RPMI7951 (cell line): ENCODE data around the gene MYH6. TPM values are rescaled to one million over a fixed set of nuclear protein-coding genes. Genes with fewer than 3 reads are reported as not detected.
"Not testable (repeated sequence)": the region's sequence is repeated elsewhere in the genome, so short reads cannot be mapped to it uniquely, and the experiment has no call there.

Experiments used
- DNase-seq: peaks from one replicate; pipeline ENCODE4 v3.0.0-alpha.2; 2012; ENCODE audit warnings: low read depth
- total RNA-seq: library from RNA; depleted of rRNA; stranded (reverse); fragments of >200 nt; shearing (Covaris generic); gene quantifications from 2 replicates; pipeline ENCODE4 v1.2.3, GENCODE V29; 2014

The MYH6 gene
- total RNA-seq, 1 experiment from 2014 or later, result not detected

DNA sequence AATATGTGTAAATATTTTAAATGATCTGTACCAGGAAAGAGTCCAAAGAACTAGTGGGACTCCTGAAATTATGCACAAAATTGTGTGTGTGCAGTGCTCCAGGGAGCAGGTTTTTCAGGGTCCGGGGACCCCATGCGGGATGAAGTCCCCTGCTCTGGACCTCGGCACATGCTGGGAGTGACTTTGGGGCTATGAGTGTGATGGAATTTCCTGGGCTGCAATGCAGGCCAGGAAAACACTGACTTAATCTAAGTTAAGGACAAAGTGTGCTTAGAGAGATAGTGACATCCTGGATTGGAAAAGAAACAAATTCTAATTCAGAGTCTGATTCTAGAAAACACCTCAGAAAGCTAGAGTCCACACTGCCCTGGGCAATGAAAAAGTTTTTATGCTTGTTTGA lies 6.2 kb upstream of the MYH6 start:
- DNase-seq, result no peak

DNA sequence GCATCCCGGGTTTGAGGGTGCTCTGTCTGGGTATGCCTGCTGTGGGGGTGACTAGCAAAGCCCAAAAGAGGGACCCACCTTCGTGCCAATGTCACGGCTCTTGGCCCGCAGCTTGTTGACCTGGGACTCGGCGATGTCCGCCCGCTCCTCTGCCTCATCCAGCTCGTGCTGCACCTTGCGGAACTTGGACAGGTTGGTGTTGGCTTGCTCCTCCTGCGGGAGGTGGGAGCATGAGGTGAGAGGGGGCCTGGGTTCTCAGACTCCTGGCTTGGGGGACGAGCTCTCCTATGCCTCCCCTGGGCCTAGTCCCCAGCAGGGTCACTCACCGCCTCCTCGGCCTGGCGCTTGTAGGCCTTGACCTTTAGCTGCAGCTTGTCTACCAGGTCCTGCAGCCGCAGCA lies 5.6 kb upstream of the MYH6 start:
- no peak for DNase-seq

DNA sequence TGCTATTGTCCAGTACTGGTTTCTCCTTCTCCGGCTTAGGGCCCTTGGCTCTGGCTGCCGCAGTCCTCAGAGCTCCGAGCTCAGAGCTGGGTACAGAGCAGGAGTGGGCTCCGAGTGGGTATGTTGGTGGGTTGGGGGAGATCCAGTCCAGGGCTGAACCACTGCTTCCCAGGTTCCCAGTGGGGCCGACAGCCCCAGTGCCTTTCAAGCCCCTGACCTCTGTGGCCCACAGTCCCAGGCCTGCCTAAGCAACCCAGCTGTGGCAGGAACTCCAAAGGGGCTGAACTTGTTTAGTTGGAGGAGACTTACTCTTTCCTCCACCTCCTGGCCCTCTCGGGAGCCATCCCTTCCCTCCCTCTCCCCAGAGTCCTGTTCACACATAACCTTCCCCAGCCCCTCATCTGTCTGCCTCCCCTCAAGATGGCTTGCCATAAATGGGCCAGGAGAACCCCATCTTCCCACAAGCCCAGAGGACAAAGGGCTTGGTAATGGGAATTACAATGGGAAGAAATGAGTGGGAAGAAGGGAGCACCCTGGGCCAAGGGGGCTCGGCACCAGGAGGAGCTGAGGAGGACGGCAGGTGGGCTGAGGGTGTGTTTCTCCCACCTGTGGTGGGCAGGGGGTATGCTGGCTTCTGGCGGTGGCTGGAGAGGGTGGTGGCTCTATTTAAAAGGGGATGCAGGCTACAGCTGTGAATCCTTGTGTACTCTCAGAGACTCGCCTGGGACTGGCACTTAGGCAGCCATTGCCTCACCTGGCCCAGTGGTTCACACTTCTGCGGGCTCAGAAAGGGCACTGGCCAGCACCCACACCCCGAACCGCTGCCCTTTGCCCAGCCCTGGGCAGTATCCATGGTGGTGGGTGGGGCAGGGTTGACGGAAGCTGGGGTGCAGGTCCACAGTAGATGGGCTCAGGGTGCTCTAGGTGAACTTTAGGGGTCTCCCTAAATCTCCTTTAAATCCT lies 3.8 kb upstream of the MYH6 start:
- DNase-seq, result no peak

DNA sequence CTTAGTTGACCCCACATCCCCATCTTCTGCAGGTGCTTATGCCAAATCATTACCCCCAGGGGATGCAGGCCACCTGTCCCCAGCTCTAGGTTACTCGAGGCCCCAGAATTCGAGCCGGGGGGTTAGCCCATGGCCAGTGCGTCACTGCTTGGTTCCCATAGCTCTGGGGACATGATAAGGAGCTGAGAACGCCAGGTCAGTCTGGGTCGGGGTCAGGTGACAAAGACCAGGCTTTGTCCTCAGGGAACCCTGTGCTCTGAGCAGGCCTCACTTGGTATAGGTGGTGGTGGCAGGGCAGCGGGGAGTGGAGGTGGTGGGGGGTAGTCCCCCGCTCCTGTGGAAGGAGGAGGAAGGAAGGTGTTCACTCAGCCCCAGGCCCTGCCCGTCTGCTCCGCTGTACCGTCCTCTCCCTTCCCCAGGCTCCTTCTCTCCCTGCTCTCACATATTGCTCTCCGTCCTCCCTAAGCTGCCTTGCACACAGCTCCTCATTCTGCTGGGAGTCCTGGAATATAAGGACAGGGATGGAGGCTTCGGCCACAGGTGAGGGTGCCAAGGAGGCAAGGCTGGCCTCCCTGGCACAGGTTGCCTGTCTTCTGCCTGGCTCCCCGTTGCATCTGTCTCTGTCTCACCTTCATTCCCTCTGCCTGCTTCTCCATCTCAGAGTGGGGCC lies 2.0 kb upstream of the MYH6 start:
- no peak for DNase-seq

DNA sequence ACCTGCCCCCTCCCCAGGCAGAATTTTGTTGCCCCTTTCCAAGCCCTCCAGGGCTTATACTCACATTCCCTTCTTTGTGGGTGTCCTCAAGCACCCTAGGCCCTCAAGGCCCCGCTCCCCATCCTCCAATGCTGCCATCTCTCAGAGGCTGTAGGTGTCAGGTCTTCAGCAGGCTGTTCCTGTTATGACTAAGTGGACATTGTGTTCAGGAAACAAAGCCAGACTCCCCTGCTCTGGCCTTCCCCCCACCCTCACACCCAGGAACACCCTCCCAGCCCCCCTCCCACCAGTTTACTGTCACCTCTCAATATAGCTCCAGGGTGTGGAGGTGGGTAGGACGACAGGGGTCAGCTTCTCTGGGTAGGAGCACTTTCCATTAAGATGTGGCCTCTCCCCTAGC lies 1.4 kb upstream of the MYH6 start:
- DNase-seq, result no peak

DNA sequence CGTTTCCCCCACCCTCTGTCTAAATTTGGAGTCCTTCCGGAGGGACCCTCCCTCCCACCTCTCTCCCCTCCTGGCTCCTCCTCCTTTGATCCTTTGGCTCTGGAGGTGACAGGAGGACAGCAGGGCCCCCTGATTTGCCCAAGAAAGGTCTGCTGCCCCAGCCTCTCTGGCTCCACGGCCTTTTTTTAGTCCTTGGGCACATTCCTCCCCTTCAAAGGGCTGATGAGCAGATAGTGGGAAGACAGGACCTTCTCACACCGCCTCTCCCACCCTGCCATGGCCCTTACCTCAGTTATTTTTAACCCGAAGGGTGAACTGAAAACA lies 196 bp upstream of the MYH6 start:
- DNase-seq, result no peak

DNA sequence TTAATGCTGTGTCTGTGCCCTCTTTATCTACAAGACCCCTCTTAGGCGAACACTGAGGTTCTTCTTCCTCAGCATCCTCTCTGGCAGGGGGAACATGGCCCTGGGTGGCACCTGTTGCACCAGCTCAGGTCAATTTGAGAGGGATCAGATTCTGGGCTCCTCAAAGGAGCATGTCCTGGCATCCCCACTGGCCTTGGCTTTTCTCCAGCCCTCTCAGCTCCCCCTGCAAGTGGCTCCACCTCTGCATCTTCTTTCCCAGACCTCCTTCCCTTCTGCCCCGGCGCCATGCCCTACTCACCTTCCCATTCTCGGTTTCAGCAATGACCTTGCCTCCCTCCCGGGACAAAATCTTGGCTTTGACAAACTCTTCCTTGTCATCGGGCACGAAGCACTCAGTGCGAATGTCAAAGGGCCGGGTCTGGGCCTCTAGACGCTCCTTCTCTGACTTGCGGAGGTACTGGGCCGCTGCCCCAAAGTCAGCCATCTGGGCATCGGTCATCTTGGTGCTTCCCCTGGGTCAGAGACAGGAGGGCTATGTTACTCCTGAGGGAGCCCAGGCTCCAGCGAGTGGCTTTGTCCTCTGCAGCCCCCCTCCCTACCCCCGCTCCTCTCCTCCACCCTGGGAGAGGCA lies 1.2 kb downstream of the MYH6 start:
- DNase-seq, result no peak

DNA sequence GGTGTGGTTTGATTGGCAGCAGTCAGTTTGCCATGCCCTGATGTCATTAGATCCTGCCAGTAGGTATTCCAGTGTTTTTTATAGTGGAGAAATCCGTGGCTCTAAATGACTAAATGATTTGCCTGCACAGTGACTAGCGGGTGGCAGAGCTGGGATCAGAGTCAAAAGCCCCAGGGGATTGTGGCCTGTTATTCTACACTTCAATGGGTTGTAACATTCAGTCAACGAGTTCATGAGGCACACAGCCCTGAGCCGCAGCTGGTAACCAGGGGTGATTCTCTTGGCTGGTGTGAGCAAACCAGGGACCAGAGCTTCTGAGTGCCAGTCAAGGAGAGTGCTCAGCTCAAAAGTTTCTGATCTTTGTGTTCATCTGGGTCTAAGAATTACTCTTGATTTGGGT lies 1.8 kb downstream of the MYH6 start:
- DNase-seq, result peak; percentile 36

DNA sequence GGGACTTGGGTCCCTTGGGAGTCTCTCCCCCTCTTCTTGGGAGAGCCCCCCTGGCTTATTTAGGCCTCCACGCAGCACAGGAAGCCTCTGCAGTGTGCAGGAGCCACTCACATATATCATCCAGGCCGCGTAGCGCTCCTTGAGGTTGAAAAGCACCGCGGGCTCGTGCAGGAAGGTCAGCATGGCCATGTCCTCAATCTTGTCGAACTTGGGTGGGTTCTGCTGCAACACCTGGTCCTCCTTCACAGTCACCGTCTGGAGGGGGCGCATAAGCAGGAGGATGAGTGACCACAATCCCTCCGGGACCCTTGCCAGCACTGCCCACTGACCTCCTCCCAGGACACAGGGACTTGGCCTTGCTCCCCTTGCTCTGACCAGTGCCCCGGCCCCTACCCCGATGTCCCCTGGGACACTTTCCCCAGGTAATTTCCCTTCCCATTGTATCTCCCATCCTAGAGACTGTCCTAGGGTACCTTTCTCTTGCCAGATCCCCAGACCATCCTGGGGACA lies 2.5 kb downstream of the MYH6 start:
- DNase-seq, result no peak

DNA sequence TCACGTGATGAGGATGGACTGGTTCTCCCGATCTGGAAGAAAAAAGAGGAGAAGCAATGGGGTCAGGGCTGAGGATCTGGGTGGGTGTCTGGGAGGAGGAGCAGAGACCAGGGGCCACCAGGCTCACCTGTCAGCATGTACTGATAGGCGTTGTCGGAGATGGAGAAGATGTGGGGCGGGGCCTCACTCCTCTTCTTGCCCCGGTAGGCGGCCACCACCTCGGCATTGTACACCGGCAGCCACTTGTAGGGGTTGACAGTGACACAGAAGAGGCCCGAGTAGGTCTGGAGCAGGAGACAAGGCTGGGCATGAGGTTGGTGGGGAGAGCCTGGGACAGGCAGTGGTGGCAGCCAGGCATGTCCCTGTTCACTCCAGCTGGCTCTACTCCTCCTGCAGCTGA lies 3.0 kb downstream of the MYH6 start:
- no peak for DNase-seq

DNA sequence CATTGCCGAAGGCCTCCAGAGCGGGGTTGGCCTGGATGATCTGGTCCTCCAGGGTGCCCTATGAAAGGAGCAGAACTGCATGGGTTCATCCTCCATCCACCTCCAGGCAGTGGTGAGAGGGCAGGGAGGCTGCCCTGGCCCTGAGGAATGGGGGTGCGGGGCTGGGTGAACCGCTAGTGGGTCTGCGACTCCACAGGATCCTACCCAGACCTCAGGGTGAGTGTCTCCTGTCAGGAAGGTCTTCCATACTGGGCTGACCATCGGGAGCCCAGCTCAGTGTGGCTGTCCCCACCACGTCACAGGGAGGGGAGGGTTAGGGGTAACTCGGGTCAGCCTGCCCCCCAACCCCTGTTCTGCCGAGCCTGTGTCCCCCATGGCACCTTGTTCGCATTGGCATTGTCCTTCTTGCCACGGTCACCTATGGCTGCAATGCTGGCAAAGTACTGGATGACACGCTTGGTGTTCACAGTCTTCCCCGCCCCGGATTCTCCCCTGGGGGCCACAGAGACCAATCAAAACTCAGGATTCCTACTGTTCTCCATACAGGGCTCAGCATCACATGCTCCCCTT lies 3.7 kb downstream of the MYH6 start:
- no peak for DNase-seq

DNA sequence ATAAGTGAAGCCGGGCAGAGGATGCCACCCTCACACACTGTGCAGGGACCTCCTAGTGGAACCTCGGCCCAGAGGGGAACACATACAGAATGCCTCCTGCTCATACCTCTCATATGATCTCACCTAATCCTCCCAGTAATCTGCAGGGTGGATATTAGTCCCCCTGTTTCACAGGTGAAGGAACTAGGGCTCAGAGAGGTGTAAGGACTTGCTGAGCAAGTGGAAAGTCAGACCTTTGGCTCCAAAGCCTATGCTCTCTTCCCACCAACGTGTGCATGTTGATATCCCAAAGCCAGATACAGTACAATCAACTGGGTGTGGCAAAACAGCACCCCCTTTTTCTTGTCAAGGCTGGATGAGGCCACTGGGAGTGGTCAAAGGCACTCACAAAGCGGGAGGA lies 4.2 kb downstream of the MYH6 start:
- no peak for DNase-seq

DNA sequence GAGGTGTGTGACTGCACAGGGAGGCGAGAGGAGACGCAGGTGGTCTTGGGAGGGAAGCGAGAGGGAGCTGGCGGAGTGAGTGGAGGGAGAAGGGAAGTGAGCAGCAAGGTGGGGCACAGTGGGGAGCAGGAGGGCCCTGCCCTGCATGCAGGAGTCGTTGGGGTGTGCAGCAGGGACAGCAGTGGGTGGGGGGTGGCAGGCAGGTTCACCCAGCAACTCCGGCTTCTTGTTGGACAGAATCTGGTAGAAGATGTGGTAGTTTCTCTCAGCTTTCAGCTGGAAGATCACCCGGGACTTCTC lies 5.0 kb downstream of the MYH6 start:
- DNase-seq, result no peak

DNA sequence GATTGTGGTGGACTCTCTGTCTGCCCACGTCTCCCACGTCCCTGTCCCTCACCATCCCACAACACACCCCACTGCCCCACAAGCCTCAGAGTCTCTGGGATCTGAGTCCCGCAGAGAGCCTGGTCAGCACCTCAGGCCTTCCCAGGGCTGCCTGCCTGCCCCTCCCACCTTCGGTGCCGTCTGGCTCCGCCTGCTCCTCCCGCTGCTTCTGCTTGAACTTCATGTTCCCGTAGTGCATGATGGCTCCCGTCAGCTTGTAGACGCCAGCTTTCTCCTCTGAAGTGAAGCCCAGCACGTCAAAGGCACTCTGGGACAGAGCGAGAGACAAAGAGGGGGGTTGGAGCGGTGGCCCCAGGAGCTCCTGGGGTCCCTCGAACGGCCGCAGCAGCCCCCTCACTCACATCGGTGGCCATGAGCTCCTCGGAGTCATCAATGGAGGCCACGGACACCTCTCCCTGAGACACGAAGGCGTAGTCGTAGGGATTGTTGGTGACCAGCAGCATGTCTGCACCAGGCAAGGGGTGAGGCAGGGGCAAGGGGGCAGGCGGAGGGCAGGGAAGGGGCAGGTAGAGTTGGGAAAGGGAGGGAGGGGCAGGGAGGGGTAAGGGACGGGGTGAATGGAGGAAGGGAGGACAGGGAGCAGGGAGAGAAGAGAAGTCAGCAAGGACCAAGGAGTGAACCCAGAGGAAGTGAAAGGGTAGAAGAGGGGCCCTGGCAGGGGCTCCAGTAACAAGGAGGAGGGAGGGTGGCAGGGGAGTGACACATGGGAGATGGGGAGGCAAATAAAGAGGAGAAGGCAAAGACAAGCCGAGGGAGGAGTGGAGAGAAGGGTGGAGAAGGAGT lies 5.6 kb downstream of the MYH6 start:
- DNase-seq, result peak; percentile 2

DNA sequence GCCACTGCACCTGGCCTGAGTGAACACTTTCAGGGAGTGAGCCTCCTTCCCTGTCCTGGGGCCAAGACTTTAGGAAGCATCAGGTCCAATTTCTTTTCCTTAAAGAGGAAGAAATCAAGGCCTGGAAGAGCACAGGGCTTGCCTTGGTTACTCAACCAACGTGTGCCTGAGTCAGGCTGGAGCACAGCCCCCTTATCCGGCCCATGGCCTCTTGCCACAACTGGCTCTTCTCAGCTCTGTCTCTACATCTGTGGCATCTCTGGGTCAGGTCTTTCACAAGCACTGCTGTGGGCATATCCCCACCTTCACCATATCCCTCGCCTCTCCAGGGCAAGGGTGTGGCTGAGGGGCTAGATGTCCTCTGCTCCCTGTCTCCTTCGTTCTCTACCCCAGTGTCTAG lies 6.8 kb downstream of the MYH6 start:
- DNase-seq, result no peak

DNA sequence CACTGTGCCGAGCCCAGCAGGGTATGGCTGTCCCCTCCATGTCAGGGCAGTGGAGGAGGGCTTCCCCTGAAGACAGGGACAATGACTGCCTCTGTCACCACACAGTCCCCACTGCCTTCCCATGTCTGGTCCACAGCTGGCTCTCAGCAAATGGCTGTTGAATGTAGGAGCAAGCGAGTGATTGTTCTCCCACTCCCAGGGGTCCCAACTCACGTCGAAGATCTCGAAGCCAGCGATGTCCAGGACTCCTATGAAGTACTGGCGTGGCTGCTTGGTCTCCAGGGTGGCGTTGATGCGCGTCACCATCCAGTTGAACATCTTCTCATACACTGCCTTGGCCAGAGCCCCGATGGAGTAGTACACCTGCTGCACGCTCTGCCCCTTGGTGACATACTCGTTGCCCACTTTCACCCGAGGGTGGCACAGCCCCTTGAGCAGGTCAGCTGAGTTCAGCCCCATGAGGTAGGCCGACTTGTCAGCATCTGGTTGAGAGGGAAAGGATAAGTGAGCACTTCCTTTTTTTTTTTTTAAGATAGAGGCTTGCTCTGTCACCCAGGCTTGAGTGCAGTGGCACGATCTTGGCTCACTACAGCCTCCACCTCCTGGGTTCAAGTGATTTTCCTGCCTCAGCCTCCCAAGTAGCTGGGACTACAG lies 7.5 kb downstream of the MYH6 start:
- not testable (repeated sequence) for DNase-seq

DNA sequence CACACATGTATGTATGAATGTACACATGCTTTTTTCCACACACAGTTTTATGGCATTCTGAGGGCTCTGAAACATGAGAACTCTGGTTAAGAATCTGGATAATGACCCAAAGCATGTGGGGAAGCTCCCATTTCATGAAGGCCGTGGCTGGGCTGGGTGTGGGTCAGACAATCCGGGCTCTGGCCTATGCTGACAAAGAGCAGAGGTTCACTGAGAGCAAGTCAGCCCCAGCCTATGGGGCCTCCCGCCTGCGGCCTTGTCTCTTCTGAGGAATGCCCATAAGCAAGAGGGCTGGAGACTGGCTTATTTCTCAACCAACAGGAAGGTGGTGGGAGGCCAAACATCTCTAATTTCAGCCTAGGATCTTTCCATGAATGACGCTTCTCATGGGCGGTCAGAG lies 8.5 kb downstream of the MYH6 start:
- no peak for DNase-seq

DNA sequence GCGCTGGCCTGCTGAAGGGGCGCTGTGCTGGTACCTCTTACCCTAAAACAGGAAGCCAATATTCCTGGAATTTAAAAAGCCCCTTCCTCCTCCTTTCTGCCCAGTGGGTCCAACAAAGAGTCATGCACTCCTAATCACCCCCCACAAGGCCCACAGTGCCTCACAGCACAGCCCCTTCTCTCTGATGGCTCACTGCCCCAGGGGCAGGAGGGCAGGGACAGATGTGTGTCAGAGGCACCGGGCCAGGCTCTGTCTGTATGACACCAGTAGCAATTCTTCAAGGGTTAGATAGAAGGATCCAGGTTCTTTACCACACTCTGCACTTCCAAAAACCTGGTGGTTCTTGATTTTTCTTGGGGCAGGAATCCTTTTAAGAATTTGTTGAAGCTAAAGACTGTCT lies 8.9 kb downstream of the MYH6 start:
- no peak for DNase-seq

DNA sequence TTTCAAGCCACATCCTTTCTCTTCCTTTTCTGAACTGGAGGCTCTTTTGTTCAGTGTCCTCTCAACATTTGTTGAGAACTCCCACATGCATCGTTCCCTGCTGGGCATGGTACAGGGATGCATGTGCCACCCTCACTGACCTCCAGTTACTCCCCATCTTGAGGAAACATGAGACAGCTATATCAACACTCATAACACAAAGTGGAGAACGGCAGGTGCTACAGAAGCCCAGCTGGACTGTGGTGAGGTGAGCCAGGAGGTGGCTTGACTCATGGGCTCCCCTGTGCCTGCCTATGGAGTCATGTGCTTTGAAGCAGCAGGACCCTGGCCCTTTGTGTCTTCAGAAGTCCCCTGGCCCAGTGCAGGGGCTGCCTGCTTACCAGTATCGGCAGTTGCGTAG lies 9.7 kb downstream of the MYH6 start:
- DNase-seq, result no peak

DNA sequence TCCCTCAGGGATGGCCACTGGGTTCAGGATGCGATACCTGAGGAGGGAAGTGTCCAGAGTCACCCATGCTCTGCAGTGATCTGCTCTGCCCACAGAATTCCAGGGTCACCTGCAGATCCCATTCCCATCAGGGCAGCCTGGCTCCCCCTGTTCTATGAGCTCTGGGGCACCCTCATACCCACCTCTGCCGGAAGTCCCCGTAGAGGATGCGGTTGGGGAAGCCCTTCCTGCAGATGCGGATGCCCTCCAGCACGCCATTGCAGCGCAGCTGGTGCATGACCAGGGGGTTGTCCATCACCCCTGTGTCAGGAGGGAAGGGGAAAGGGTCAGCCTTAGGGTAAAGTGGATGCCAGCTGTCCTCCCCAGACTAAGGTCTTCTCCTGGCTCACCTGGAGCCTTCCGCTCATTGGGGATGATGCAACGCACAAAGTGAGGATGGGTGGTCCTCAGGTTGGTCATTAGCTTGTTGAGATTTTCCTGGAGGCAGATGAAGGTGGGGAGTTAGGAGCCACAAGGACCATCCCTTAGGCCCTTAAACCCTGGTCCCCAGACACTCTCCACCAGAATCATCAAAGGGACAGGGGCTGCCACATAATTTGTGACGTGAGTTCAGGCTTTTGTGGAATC lies 11.2 kb downstream of the MYH6 start:
- no peak for DNase-seq

DNA sequence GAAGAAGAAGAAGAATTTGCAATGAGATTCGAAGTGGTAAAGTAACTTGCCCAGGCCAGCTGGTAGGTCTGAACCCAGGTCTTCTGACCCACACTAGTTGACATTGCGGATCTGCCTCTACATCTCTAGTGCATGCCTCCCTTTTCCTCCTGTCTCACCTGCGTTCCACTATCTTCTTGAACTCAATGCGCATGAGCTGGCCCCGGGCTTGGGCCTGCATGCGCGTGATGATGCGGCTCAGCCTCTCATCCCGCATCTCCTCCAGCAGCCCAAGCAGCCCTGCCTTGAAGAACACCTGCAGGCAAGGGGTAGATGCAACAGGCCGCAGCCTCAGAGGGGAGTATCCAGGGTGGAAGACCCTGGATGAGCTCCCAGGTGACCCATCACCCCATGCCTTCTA lies 11.9 kb downstream of the MYH6 start:
- DNase-seq, result no peak
